CD4-positive, alpha-beta T cell treated with Interleukin-10 for 1 hour (primary cell): Measurements from ENCODE around the gene TAS2R40.

Experiments used
- DNase-seq: peaks from one replicate; pipeline ENCODE4 v3.0.0-alpha.2; 2020

Gene TAS2R40

DNA sequence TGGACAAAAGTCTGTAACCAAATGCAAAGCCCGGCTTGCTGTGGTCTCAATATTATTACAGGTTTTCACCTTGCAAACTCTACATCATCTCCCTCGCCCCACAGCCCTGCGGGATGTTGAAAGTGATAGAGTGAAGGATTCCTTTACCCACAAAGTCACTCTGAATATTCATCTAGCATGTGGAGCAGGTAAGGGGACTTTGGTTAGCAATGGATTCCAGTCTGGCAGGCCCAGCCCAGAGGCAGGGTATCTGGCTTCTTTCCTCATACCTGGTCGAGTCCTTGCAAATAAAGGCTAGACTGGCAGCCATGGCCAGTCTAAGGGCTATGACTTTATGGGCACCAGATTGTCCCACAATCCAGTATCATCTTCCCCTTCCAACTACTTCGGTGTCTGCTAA lies 3.2 kb downstream of the TAS2R40 start:
- DNase-seq = no peak

DNA sequence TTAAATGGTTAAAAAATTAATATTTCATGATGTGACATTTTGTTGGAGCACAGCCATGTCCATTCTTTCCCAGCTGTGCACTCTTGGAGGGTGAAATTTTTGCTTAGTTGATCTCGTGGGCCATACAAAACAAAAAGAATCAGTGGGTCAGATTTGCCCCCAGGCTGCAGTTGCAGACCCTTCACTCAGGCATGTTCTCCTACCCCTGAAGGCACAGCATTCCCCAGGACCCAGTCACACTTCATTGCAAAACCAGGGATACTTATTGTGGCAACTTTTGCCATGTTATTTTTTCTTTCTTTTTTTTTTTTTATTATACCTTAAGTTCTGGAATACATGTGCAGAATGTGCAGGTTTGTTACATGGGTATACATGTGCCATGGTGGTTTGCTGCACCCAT lies 6.0 kb downstream of the TAS2R40 start:
- DNase-seq = no peak

DNA sequence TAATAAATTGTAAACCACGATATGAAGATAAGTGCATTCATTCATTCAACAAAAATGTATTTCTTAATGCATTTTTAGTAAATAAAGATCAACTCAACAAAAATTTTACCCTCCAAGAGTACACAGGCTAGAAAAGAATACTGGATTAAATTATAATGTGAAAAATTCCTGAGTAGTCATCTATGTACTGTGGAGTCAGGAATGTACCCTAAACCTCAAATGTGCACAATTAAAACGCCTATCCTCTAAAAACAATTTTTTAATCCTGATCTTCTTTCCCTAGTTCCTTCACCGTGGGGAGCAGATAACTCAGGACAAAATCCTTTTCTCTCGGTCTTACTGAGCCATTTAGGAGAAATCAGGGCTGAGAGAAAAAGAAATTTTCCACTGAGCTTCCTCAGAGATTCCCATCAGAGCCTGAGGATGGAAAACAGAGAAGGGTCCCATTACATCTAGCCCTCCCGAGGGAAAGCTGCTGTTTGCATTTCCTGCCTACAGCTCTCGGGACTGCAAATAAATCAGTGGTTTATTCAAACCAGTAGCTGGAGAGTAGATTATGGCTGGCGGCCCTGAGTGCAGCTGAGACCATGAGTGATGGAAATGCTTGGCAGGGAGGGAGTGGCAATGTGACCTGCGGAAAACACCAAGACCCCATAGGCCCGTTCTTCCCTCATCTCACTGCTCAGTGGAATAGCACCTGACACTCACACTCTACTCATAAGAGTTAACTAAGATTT lies 7.4 kb downstream of the TAS2R40 start:
- DNase-seq = no peak

DNA sequence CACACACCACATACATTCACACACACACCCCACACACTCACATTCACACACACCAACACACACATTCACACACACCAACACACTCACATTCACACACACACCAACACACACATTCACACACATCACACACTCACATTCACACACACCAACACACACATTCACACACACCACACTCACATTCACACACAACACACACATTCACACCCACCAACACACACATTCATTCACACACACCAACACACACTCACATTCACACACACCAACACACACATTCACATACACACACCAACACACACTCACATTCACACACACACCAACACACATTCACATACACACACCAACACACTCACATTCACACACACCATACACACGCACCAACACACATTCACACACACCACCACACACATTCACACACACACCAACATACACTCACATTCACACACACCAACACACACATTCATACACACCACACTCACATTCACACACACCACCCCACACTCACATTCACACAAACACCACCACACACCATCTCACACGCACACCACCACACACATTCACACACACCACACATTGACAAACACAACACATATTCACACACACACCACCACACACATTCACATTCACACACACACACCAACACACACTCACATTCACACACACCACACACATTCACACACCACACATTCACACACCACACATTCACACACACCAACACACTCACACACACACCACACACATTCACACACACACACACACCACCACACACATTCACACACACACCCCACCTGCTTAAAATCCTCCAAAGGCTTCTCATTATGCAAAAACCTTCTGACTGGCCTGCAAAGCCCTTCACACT lies 9.0 kb downstream of the TAS2R40 start:
- DNase-seq = no peak

DNA sequence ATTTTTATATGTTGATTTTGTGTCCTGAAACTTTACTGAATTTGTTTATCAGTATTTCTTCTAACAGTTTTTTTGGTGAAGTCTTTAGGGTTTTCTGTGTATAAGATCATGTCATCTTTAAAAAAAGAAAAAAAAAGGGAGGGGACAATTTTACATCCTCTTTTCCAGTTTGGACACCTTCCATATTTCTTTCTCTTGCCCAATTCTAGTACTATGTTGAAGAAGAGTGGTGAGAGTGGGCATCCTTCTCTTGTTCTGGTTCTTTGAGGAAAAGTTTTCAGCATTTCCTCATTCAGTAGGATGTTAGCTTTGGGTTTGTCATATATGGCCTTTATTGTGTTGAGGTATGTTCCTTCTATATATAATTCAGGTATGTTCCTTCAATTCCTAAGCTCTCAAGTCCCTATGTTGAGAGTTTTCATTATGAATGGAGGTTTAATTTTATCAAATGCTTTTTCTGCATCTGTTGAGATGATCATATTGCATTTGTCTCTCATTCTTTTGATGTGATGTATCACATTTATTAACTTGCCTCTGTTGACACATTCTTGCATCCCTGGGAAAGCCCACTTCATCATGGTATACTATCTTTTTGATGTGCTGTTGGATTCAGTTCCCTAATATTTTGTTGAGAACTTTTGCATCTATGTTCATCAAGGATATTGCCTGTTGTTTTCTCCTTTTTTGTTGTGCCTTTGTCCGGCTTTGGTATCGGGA lies 12.1 kb downstream of the TAS2R40 start:
- DNase-seq = no peak

DNA sequence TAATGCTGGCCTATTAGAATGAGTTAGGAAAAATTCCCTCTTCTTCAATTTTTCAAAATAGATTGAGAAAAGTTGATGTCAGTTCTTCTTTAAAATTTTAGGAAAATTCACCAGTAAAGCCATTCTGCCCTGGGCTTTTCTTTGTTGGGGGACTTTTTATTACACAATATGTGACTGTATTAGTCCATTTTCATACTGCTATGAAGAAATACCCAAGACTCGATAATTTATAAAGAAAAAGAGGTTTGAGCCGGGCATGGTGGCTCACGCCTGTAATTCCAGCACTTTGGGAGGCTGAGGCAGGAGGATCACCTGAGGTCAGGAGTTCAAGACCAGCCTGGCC lies 12.7 kb downstream of the TAS2R40 start:
- no peak for DNase-seq

DNA sequence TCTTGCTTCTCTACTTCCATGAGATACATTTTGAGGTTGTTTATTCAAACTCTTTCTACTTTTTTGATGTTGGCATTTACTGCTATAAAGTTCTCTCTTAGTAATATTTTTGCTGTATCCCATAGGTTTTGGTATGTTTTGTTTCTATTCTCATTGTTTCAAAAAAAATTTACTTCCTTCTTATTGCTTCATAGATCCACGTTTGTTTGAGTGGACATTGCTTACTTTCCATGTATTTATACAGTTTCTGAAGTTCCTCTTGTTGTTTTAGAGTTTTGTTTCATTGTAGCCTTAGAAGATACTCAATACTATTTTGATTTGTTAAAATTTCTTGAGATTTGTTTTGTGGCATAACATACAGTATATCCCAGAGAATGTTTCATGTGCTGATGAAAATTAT lies 13.7 kb downstream of the TAS2R40 start:
- DNase-seq = no peak

DNA sequence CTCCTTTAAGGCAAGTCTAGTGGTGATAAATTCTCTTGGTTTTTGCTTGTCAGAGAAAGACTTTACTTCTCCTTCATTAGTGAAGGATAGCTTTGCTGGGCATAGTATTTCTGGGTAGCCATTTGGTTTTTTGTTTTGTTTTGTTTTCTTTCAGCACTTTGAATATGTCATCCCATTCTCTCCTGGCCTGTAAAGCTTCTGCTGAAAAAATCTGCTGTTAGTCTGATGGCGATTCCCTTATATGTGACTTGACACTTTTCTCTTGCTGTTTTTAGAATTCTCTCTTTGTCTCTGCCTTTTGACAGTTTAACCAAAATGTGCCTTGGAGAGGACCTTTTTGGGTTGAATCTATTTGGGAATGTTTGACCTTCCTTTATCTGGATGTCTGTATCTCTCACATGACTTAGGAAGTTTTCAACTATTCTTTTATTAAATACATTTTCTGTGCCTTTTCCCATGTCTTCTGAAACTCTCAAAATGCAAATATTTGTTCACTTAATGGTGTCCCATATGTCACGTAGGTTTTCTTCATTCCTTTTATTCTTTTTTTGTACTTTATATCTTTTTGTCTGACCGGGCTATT lies 14.7 kb downstream of the TAS2R40 start:
- no peak for DNase-seq

DNA sequence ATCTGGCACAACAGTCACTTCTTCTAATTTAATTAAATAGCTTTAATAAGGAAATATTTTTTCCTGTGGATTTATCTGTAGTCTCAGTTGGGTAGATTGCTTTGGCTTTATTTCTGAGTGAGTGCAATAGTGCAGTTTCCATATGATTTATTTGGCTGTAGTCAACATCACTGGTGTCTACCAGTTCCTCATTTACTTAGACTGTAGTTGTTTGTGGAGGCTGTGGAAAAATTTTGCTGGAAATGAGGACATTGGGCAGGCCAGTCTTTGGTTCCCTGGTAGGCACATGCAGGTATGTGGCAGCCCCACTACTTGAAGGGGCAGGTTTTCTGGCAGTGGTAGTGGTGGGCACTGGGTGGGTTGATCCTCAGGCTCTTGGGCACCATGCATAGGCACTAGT lies 15.5 kb downstream of the TAS2R40 start:
- DNase-seq = no peak

DNA sequence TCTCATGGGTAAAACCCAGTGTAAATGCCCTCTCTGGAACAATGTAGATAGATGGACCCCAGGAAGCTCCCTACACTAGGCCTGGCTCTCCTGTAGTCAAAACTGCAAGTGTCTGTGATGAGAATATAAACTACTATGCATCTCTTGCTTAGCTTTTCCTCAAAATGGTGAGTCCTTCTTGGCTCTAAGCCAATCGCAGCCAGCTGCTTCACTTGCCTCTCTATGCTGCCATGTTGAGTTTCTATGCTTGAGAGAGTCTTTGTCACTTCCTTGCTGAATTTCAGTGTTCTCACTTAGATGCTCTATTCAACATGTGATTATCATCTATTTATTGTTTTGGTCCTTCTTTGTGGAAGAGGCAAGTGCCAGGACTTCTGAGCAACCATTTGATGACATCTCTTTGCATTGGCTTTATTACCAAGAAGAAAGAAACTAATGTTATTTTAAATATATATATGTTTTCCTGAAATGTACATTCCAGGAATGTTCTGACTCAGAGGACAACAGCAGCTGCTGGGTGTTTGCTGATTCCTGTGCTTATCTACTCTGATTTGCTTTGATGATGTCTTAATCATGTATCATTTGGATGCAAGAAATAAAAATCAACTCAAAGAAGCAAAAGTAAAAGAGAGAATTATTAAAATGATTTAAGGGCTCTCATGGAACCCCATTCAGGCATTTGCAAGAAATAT lies 16.6 kb downstream of the TAS2R40 start:
- DNase-seq = no peak

DNA sequence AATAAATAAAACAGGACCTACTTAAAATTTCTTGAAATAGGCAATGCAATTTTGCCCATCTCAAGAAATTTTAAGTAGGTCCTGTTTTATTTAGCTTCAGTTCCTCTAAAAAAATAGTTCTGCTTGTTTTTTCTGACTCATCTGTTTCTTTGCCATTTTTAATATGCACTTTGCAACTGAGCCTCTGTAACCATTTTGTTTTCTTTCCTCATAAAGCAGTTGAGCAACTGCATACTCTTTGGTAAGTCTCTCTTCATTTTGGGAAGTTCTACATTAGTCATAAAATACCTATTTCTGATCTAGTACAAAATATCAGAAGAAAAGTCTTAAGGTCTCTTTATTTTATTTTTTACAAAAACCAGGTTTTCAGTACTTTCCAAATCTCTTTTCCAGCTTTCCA lies 18.0 kb downstream of the TAS2R40 start:
- DNase-seq = no peak

DNA sequence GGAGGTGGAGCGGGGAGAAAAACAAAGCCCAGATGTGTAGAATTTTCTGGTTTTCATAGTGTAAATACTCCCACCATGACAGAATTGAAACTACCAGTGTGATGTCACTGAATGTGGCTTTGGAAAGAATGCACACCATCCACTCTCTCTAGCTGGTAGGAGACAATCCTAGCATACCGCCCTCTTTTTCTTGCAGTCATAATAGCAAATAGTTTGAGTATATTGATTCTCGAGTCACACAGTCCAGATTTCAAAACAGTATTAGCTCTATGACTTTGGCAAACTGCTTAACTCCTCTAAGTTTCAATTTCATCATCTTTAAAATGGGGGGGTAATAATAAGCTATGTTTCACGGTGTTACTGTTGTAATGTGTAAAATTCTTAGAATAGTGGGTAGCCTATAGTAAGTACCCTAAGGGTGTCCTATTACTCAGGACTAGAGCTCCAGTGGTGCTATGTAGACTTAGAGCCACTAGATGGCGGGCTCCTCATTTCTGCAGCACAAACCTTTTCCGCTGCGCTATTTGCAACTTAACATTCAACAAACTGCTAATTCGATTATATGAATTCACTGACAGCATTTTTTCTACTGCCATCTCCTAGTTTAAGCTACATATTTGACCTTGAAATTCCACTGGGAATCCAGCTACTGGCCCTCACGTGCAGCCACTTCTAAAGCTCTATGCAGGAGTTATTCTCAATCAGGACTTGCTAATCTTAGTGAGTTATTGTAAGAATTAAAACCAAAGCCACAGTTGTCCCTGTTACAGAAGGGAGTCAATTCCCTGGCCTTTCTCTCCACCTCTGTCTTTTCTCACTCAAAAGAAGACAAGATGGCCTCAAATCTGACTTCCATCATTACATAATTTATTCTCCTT lies 18.7 kb downstream of the TAS2R40 start:
- DNase-seq = peak; percentile 86

DNA sequence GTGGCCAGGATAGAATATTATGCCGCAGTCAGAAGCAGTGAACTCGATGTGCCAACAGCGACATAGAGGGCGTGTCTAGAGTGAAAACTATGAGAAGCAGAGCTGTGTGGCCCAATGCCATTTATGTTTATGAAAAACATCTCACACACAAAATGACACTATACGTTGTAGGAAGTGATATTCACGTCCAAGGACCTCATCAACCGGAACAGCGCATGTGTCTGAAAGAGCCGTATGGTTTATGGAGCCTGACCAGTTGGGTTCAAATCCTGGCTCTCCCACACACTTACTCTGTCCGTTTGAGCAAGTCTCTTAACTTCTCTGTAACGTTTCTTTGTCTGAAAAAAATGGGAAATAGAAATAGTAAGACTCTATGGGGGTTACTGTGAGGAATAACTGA lies 20.5 kb downstream of the TAS2R40 start:
- no peak for DNase-seq

DNA sequence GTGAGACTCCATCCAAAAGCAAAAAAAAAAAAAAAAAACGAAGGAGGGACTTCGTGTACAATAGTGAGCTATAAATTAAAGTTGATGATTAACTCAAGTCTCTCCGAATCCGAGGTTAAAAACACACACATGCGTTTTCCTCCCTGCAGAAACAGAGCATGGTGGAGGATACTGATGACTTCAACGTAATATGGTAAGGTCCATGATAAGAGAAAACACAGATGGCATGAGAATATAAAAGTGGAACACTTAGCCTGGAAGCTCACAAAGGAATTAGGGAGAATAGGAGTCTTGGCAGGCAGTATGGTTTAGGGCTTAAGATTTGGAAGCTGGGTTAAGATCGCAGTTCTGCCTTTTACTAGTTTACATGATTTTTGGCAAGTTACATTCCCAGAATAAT lies 21.3 kb downstream of the TAS2R40 start:
- no peak for DNase-seq

DNA sequence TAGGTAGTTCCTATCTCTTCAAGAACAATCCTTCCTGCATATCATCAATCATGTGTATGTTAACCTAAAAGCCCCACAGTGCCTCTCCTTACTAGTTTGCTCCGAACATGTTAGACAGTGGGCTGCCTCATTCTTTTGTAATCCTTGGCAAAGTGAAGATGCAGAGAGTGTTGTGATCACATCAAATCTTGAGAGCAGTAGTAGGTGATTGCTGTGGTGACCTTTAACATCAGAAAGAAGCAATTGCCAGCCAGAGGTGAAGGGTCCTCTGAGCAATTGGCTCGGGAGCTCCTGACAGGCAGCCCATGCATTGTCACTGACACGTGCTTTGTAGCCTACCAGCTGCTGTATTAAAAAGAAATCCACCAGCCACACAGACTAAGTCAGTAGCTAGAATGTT lies 21.8 kb downstream of the TAS2R40 start:
- no peak for DNase-seq

DNA sequence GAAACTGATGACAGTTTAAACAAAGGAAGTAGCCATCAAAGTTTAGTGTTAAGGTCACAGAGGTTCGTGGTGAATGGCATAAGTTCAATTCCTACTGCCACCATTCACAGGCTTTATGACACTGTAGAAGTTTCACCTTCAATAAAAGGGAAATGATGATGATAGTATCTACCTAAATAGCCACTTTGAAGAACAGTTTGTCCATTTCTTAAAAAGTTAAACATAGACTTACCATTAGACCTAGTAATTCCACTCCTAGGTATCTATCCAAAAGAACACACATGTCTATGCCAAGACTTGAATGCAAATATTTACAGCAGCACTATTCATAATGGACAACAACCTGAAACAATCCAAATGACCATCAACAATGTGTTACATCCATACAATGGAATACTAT lies 22.5 kb downstream of the TAS2R40 start:
- DNase-seq = no peak

DNA sequence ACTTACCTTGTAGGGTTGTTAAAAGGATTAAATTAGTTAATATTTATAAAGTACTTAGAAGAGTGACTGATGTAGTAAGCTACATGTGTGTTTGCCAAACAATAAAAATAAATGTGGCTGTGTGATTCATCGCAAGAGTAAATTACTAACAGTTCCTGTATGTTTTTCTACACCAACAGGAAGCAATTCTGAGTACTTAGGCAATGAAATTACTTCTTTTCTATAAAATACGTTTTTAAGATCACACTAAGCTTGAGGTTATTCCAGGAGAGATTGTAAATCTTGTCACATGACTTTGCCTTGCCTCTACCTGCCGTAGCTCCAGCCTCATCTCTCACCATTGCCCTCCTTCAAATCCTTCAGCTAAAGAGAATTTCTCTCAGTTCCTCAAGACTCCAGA lies 23.3 kb downstream of the TAS2R40 start:
- no peak for DNase-seq

DNA sequence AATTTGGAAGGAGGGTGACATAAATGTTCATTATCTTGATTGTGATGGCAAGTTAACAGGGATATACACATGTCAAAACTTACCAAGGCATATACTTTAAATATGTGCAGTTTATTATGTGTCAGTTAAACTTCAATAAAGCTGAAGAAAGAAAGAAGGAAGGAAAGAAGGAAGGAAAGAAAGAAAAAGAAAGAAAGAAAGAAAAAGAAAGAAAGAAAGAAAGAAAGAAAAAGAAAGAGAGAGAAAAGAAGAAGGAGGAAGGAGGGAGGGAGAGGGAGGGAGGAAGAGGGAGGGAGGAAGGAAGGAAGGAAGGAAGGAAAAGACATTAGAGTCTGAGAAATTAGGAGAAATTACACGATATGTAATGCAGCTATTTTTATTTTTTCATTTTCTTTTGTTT lies 25.5 kb downstream of the TAS2R40 start:
- DNase-seq = no peak

DNA sequence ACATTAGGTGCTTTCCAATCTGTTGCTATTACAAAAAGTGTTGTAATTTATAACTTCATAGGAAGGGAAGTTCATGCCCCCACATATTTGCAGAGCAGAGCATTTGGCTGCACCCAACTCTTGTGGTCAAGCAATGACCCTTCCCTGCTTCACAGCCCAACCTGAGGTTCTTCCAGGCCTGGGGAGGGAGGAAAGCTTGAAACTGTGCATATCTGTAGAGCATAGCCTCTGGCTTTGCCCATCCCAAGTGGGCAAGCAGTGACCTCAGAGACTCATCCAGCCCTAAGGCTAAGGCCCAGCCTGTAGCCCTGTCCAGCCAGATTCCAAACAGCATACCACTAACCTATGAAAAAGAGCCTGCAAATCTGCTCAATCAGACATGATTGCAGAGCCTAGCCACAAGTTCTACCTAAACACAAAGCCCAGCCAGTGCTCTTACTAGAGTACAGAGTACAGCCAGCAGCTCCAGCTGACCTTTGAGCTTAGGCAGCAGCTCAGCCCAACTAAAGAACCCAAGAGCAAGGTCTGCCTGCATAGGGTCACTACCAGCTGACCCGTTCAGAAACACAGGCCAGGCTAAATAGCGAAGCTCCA lies 27.0 kb downstream of the TAS2R40 start:
- no peak for DNase-seq

DNA sequence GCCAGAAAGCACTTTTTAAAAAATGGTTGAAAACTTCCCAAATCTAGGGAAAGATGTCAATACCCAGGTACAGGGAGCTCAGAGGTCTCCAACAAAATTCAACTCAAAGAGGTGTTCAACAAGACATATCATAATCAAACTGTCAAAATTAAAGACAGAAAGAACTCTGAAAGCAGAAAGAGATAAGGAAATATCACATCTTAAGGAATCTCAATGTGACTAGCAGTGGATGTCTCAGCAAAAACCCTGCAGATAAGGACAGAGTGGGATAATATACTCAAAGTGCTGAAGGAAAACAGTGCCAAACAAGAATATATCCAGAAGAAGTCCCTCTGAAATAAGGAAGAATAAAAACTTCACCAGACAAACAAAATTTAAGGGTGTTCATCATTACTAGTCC lies 28.4 kb downstream of the TAS2R40 start:
- no peak for DNase-seq

DNA sequence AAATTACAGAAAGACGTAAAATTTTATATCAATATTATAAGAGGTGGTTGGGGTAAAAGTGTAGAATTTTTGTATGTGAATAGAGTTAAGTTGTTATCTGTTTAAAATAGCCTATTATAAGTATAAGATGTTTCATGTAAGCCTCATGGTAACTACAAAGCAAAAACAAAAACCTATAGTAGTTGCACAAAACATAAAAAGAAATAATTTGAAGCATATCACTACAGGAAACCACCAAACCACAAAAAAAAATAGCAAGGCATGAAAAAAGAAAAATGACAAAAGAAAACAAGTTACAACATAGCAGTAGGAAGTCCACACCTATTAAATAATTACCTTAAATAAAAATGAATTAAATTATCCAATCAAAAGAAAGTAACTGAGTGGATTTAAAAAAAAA lies 29.0 kb downstream of the TAS2R40 start:
- DNase-seq = peak; percentile 58

DNA sequence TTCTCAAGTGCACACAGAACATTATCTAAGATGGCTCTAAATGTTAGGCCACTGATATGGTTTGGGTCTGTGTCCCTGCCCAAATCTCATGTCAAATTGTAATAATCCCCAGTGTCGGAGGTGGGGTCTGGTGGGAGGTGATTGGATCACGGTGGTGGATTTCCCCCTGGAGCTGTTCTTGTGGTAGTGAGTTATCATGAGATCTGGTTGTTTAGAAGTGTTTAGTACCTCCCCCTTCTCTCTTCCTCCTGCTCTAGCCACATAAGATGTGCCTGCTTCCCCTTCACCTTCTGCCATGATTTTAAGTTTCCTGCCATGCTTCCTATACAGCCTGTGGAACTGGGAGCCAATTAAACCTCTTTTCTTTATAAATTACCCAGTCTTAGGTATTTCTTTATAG lies 30.2 kb downstream of the TAS2R40 start:
- DNase-seq = peak; percentile 45
